ENCODE results near the gene CD209. TPM values are rescaled to one million over a fixed set of nuclear protein-coding genes. Genes with fewer than 3 reads are reported as not detected.

The CD209 gene
- total and polyA plus RNA-seq, 7 donors = 0.11 to 13.8 (median 2.7) TPM

DNA sequence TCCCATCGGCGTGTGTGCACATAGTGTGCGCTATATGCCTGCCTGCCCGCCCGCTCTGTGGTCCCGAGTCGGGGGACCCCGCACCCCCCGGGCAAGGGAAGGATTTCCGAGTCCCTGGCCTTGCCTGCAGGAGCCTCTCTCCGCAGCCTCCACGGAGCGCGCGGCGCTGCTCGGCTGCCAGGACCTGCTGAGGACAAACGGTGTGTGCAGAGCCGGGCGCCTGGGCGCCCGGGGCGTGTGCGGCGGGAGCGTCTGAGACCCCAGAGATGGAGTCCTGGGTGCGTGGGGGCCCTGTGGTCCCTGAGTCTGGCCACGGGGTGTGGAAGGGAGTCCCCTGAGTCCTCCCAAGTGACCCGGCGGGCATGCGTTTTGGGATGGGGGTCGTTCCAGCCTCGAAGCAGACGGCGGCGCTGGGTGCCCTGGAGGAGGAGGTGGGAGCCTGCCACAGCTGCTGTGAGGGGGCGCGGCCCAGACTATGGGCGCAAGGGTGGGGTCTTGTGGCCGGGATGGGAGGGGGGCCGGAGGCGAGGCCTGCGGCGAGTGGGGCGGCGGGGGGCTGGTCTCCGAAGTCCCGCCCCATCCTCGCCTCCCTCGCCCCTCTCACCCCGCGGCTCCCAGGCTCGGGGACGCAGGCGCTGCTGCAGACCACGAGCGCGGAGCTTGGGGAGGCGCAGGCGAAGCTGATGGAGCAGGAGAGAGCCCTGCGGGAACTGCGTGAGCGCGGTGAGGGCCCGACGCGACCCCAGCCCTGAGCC is 41.0 kb upstream of the CD209 start:
- H3K36me3 ChIP-seq (ENCODE audit: insufficient read depth in 1 of 2, low read depth in 1 of 2) = no peaks in the 10 kb centered on the region
- TF ChIP-seq, protein P1, sequence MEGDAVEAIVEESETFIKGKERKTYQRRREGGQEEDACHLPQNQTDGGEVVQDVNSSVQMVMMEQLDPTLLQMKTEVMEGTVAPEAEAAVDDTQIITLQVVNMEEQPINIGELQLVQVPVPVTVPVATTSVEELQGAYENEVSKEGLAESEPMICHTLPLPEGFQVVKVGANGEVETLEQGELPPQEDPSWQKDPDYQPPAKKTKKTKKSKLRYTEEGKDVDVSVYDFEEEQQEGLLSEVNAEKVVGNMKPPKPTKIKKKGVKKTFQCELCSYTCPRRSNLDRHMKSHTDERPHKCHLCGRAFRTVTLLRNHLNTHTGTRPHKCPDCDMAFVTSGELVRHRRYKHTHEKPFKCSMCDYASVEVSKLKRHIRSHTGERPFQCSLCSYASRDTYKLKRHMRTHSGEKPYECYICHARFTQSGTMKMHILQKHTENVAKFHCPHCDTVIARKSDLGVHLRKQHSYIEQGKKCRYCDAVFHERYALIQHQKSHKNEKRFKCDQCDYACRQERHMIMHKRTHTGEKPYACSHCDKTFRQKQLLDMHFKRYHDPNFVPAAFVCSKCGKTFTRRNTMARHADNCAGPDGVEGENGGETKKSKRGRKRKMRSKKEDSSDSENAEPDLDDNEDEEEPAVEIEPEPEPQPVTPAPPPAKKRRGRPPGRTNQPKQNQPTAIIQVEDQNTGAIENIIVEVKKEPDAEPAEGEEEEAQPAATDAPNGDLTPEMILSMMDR (IDR thresholded peaks at IDR 0.05) = no peak
- DNase-seq = no peak
- 1 to 3% (median 3%) methylated on average over 46 to 67 of the region's 67 CpGs for whole genome bisulfite sequencing, 3 donors
- H3K9me3 ChIP-seq = no peaks in the 10 kb centered on the region
- intact Hi-C loops (cut with DNase I) = no loop called here
- H3K27me3 ChIP-seq (ENCODE audit: insufficient read depth in 3 of 3, low read length in 2 of 3) = peaks cover 0 to 42% (median 4%) of the 10 kb centered on the region in 3 donors
- H3K27ac ChIP-seq = no peak overlapping the region
- no peak for ATAC-seq
- no peaks in the 10 kb centered on the region for H3K4me1 ChIP-seq
- peak overlapping the region; percentile 36 for H3K4me3 ChIP-seq

DNA sequence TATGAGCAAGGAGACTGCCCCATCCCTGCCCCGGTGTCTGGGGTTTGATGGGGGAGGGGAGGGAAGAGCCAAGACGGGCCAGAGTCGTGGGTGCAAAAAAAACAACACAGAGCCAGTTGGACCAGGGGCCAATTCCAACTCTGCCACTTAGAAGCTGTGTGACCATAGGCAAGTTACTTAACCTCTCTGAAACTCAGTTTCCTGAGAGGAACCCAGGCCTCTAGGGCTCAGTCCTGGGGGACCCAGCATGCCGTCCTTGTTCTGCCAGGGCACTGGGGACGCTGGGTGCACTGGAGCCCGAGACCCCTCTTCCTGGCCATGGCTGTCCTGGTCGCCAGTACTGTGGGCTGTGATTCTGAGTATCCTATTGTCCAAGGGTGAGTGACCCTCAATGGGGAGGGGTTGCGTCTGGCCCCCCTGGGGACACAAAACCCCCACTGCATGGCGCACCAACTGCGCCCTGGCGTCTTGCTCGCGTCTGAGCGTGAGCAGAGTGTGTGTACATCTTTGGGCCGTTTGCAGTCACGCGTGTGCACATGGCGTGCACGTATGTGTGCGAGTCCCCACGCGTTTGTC is 40.4 kb upstream of the CD209 start:
- peaks cover 0 to 42% (median 4%) of the 10 kb centered on the region in 3 donors for H3K27me3 ChIP-seq (ENCODE audit: insufficient read depth in 3 of 3, low read length in 2 of 3)

DNA sequence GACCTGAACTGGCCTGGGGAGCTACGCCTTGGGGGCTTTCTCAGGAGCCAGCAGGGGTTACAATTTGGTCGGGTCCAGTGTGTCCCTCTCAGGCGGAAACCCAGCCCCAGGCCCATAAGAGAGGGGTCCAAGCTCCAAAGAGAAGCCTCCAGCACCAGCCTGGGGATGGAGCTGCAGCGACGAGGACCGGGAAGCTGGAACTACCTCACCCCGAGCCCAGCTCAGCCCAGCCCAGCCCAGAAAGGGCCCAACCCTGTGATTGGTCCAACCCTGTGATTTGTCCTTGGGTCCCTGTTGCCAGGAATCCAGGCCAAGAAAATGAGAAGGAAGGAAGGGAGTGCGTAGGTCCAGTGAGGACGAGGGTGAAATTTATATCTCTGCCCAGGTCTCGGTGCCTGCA is 39.8 kb upstream of the CD209 start:
- Histone ChIP-seq H3K36me3 (ENCODE audit: insufficient read depth in 1 of 2, low read depth in 1 of 2) (no peaks in the 10 kb centered on the region), H3K4me1 (no peaks in the 10 kb centered on the region), H3K4me3 (peak overlapping the region; percentile 36), H3K9me3 (no peaks in the 10 kb centered on the region), H3K27ac (no peak overlapping the region), H3K27me3 (ENCODE audit: insufficient read depth in 3 of 3, low read length in 2 of 3) (peaks cover 0 to 42% (median 4%) of the 10 kb centered on the region in 3 donors)
- intact Hi-C loops (cut with DNase I) = no loop called here
- DNase-seq (peak in 1 of 2 donors; percentile 27), ATAC-seq (no peak)
- WGBS, 3 donors = 8 to 14% (median 10%) methylated on average over 10 of the region's 10 CpGs
- TF ChIP-seq, protein P1 (IDR thresholded peaks at IDR 0.05) = no peak

More for the DNA sequence above, 40.4 kb upstream of the CD209 start:
- Histone ChIP-seq H3K4me3 (peak overlapping the region; percentile 36), H3K27ac (no peak overlapping the region), H3K4me1 (no peaks in the 10 kb centered on the region), H3K36me3 (ENCODE audit: insufficient read depth in 1 of 2, low read depth in 1 of 2) (no peaks in the 10 kb centered on the region), H3K9me3 (no peaks in the 10 kb centered on the region)
- DNase-seq (no peak), ATAC-seq (no peak)
- TF ChIP-seq, protein P1 (IDR thresholded peaks at IDR 0.05) = no peak
- intact Hi-C loops (cut with DNase I) = no loop called here
- WGBS, 3 donors = 8 to 12% (median 12%) methylated on average over 22 of the region's 22 CpGs

DNA sequence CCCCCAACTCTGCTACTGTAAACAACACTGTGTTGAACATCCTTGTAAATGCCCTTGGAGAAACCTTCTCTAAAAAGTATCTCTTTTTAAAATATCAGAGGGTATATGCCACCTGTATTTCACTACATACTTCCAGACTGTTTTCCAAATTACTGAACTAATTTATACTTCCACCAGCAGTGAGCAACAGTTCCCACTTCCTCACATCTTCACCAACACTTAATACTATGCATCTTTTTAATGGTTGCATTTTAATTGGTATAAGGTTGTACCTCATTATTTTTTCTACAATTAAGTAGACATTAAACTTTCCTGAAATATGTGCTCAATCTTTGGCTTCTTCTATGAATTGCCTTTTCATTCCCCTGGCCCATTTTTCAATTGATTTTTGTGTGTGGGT is 37.5 kb upstream of the CD209 start:
- intact Hi-C loops (cut with DNase I) = no loop called here
- Histone ChIP-seq H3K36me3 (ENCODE audit: insufficient read depth in 1 of 2, low read depth in 1 of 2) (no peaks in the 10 kb centered on the region), H3K4me3 (no peak overlapping the region), H3K27me3 (ENCODE audit: insufficient read depth in 3 of 3, low read length in 2 of 3) (peaks cover 0 to 36% (median 2%) of the 10 kb centered on the region in 3 donors), H3K9me3 (no peaks in the 10 kb centered on the region), H3K27ac (no peak overlapping the region), H3K4me1 (no peaks in the 10 kb centered on the region)
- TF ChIP-seq, protein P1 (IDR thresholded peaks at IDR 0.05) = no peak
- ATAC-seq (no peak), DNase-seq (no peak)
